ENCODE measurements around the gene FZR1.

The FZR1 gene

DNA sequence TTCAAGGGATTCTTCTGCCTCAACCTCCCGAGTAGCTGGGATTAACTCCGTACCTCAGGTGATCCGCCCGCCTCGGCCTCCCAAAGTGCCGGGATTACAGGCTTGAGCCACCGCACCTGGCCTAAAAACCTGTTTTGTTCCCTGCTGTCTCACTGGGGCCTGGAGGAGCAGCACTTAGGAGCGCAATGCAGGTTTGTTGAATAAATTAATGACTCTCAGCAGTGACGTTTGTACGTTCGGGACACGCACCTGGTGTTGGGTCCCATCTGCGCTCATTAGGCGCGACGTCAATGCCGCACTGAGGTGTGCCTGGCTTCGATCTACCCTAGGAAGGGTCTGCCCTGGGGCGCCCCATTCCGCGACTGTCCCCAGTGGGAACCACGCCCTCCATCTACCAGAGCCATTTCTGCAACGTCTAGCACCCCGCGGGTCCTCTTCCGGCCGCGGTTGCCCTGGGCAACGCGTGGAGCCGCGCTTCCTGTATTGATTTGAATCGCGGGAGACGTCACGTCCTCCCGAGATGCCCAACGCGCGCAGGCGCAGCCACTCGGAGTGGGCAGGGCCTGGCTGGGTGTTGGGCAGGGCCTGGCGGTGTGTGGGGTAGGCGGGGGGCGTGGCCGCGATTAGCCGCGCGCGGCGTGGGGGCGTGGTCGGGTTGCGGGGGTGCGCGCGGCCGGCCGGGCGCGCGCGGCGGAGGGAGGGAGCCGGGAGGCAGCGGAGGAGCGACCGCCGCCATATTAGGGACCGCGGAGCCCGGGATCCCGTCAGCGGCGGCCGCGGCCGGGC lies at the start of gene FZR1:
Gene FZR1 (plus strand): TSS at position 714 of the 786 bp plus-strand sequence. CDS start 16,679 bp downstream, outside the sequence.
- DNase-seq = peak; percentile 99

DNA sequence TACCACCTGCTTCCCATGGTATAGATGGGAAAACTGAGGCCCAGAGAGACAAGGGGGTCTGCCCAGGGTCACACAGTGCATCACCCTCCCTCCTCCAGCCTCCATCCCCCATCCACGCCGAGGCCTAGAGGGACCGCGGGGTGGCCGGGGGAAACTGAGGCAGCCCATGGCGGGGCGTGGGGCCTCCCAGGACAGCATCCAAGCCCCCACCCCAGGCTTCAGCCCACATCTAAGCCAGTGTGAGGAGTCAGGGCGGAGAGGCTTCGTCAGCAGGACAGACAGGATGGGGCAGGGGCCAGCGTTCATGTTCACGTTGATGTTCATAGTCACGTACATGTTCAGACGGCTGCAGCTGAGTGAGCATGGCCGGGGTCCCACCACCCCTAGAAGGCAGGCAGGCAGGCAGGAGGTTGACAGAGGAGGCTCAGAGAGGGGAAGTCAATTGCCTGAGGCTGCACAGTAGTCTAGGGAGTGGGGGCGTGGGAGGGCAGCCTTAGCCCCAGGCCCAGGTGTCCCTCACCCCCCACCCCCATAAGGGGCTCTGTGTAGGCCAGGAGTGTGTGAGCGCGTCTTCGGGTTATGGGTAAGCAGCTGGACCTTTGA lies 49.1 kb upstream of the FZR1 start:
- DNase-seq = no peak

DNA sequence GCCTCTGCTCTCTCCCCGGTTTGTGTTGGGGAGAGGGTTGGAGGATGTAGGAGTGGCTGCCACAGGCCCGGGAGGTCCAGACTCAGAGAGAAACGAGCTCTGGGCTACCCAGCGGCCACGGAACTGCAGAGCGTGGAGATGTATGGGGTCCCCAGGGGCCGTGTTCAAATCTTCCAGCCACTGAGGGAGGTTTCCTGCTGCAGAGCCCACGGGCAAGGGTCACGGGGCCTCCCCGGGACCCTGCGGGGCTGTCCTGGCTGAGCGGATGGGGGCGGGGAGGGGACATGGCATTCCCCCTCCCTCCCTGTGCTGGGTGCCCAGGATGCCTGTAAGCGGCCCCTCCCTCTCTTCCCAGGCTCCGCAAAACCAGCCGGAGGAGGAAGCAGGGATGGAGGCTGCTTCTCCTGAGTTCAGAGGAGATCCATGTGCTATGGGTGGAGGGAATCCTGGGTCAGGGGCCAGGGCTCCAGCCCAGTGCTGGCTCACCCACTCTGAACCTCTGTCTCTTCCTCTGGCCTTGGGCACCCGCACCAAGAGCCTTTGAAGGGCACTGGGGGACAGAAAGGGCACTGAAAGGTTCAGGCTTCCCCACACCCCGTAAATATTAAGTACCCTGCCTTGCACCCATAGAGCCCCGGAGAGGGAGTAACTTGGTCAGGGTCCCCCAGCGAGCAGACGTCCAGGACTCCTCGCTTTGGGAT lies 48.4 kb upstream of the FZR1 start:
- DNase-seq = no peak

- no peak for DNase-seq
Measured at GRCh38 chr19:3458229-3459088, 47.7 kb upstream of the FZR1 start.

DNA sequence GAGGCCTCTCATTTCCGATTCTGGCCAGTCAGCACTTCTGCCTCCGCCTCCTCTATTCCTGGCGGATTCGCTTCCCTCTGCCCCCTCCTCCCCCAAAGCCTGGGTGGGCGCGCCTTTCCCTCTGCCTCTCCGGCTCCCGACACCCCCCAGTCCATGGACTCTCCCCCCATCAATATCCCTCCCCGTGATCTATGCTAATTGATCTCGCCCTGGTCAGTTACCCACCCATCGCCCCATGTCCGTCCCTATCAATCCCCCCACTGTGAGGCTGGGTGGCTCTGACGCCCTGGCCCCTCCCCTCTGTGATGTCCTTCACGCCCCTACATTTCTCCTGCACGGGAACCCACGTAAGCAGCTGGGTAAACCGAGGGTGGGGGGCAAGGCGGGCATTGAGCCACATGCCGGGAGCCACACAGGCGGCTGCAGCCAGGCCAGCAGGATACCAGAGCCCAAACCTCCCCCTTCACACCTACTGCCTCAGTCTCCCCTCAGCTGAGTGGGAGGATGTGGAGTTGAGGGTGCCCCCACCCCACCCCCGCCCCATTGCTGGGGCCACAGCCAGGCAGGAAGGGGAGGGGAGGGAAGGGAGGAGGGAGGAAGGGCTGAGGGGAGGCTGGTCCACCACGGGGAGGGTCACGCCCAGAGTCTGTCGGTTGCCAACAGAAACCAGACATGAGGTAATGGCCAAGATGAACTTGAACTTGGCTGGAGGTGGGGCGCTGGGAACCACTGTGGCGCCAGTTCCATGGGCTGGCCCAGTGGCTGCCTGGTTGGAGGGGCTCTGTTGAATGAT lies 46.8 kb upstream of the FZR1 start:
- no peak for DNase-seq

DNA sequence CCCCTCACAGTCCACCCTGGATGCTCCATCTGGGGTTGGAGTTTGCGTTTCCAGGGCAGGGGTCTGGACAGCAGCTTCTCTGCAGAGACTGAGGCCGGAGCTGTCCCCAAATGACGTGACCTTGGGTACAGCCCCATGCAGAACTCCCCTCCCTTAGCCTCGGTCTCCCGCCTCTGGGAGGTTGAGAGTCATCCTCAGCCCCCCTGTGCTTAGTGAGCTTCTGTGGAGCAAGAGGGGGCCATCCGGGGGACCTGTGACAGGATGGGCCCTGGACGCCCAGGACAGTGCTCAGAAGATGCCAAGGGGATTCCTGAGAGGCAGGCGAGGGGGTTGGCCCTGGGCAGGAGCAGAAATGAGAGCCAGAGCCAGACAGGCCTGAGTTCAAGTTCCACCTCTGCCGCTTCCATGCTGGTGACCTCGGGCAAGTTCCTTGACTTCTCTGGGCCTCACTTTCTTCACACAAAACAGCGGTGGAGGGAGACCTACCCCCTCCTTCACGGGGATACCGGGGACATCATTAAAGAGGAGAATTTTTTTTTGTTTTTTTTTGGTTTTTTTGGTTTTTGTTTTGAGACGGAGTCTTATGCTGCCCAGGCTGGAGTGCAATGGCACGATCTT lies 46.0 kb upstream of the FZR1 start:
- no peak for DNase-seq

GRCh38 chr19:3462991-3463713 lies 43.0 kb upstream of the FZR1 start:
- DNase-seq = no peak

DNA sequence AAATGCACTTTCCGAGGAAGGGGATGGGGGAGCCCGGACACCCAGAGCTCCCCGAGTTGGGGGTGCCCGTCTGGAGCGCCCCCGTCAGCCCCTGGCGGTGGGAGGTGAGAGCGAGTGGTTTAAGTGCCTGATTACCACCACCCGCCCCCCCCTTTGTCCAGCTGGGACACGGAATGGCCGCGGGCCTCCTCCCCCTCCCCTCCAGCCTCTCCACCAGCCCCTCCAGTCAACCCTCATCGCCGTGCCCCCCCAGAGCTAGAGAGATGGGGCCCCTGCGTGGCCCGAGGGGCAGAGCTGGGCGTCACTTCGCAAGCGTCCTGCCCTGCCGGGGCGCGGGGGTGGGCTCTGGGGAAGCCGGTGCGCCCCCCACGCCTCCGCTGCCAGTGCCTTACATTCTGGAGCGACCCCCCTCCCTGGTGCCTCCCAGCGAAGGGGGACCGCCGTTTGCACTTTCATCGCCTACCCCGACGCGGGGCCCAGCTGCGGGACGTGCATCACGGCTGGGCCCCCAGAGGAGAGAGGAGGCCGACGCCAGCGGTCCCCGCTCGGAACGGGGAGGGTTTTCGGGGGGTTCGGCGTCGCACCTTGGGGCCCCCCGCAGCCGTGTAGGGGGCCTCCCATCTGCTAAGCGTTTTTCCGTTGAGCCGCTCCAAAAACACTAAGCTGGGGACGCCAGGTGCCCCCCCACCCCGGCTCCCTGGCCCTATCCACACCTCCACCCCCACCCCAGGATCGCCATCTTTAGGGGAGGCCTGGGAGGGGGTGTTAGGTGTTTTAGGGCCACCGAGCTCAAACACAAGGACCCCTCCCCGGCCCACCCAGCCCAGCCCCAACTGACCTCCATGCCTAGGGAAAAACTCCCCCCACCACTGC lies 42.2 kb upstream of the FZR1 start:
- DNase-seq = no peak

GRCh38 chr19:3464587-3465235 lies 41.4 kb upstream of the FZR1 start:
- no peak for DNase-seq

DNA sequence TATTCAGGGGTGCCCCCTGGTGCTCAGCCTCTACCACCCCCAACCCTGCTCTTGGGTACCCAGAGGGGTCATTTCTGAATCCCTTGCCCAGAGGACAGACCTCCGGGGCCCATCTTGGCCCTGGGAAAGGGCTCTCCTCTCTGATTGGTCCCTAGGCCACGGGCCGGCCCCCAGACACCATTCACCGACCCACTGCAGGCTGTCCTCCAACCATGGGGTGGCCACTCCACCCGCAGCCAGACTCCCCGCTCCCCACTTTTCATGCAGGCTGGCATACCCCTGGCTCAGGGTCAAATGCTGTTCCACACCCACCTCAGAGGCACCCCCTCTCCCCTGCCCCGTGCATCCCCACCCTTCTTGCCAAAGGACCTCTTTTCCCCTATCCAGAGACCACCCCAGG lies 40.6 kb upstream of the FZR1 start:
- no peak for DNase-seq

- no peak for DNase-seq
Measured at GRCh38 chr19:3466635-3467034, 39.5 kb upstream of the FZR1 start.

DNA sequence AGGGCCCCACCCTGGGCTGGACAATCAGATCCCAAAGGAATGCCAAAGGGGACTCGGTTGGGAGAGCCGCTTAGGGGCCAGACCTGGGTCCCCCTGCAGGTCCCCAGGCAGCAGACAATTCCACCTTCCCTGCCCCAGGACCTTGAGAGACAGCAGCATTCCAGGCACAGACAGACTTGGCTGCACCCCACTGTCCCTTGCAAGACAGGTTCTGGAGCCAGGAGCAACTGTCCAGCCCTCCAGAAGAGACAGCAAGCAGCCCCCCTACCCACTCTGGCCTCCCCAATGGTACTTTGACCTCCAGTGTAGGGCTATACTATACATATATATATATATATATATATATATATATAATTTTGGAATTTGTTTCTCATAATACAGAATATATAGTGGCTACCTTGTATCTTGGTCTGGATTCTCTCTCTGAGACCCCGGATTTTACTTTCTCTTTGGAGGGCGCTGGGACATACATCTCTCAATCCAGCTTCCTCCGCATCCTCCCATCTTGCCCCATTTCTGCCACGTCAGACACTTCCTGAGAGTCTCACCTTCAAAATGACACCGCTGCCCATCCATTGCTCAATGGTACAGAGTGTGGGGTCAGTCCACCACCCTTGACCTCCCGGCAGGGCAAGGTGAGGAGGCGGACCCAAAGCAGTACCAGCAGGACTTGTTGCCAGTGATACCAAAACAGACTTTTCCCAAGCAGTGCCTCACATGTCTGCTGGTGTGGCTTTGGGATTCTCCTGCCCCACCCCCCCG lies 38.5 kb upstream of the FZR1 start:
- DNase-seq = no peak

- no peak for DNase-seq
Measured at GRCh38 chr19:3468211-3468610, 37.9 kb upstream of the FZR1 start.

DNA sequence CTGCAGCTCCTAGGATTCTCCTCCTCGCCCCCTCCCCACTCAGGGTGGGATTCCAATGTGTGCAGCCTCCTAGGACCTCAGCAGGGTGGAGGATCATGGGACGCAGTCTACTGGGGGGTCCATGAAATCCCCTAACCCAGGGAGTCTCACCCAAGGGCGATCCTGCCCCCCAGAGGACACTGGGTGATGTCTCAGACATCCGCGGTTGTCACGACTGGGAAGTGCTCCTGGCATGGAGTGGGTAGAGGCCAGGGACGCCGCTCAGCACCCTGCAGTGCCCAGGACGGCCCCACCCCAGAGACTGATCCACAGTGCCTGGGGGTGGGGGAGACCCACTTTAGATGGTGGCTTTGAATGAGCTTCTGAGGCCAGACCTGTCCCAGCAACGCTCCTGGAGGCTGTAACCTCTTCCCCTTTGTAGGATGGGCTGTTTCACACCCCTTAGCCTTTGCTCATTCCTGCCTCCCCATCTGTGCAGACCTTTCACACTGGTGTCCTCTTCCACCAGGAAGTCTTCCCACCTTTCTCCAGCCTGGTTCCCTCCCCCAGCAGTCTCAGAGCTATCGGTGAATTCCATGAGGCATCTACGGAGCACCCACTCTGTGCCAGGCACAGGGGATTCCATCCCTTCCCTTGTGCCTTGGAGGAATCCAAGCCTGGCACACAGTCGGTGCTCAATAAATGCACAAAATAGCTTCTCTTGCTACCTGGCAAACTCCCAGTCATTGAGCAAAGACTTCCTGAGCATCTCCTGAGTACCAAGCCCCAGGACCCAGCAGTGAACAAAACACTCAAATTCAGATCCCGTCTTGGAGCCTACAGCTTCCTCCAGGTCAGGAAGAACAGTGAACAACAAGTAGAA lies 36.2 kb upstream of the FZR1 start:
- no peak for DNase-seq

- DNase-seq = no peak
Measured at GRCh38 chr19:3470500-3471128, 35.5 kb upstream of the FZR1 start.

- no peak for DNase-seq
Measured at GRCh38 chr19:3471954-3472655, 34.0 kb upstream of the FZR1 start.

GRCh38 chr19:3474010-3474409 lies 32.1 kb upstream of the FZR1 start:
- DNase-seq = no peak

All from NK-92 treated with Interleukin-12 subunit alpha and Interleukin-12 subunit beta, amount 100 ng/mL, for 24 hours (cell line).